H1 (cell line): ENCODE data around the gene SNW1. TPM values are rescaled to one million over a fixed set of nuclear protein-coding genes. Genes with fewer than 3 reads are reported as not detected.

ENCODE experiments used
- BACH1 ChIP-seq: IDR thresholded peaks from 2 replicates; pipeline ENCODE4 v1.6.1; 2012; ENCODE audit warnings: low read length, improper control_type of control experiment
- CHD2 ChIP-seq: IDR thresholded peaks from 2 replicates; pipeline ENCODE4 v1.6.1; 2012; ENCODE audit warnings: low read length, improper control_type of control experiment
- EP300 ChIP-seq, 2 experiments: IDR thresholded peaks; 1 replicate in 1 of 2; 2 replicates in 1 of 2; pipeline ENCODE4 v1.6.1; 2011 to 2012; ENCODE audit warnings: low read depth in 2 of 2, low read length in 2 of 2, mild to moderate bottlenecking in 2 of 2, borderline replicate concordance in 1 of 2, inconsistent platforms in 1 of 2, moderate library complexity in 1 of 2
- RXRA ChIP-seq: IDR thresholded peaks from 2 replicates; pipeline ENCODE4 v1.6.1; 2011; ENCODE audit warnings: low read depth, mild to moderate bottlenecking, low read length, moderate library complexity; ENCODE audit not compliant: insufficient read depth
- SP2 ChIP-seq: IDR thresholded peaks from 2 replicates; pipeline ENCODE4 v1.6.1; 2012; ENCODE audit warnings: mild to moderate bottlenecking, low read length, inconsistent platforms
- polyA plus RNA-seq, 7 experiments: library from polyadenylated mRNA; depleted of rRNA in 3 of 7; stranded (reverse) in 5 of 7; unstranded in 2 of 7; fragments of >200 nt in 5 of 7; fragments of 200-250 nt in 2 of 7; gene quantifications; 1 replicate in 5 of 7; 2 replicates in 1 of 7; 4 replicates in 1 of 7; pipeline versions ENCODE4 v1.2.1 to v1.2.3, GENCODE V29; 2011 to 2013; ENCODE audit warnings: missing spikeins in 2 of 7, mixed read lengths in 2 of 7
- total RNA-seq: library from RNA; stranded (reverse); fragmentation: NEBNext Ultra II Directional; extraction: Animal tissue kit (Norgen Biotek cat#: 25700); gene quantifications from 2 replicates; pipeline ENCODE4 v1.2.1, GENCODE V29; 2021

The SNW1 gene
- total and polyA plus RNA-seq, 2 of the 8 experiments (the other 6 are each of a cell fraction or from before 2014, with no cell fraction given), result 13.2 to 79.2 TPM

- TF ChIP-seq SP2 (no peak), RXRA (no peak), CHD2 (no peak), EP300 (IDR thresholded peaks at IDR 0.05; ENCODE audit: borderline replicate concordance in 1 of 2, low read depth in 2 of 2, low read length in 2 of 2) (no peak), BACH1 (no peak)
These were observed 87.8 kb downstream of the SNW1 start (continued) for GRCh38 chr14:77673193-77673592.

Other genes with a start within 250 kb of the SNW1 start
- gene SPTLC2, start 144.5 kb downstream of the SNW1 start, total RNA-seq, result 31.8 and 35.1 TPM in 2 replicates
- 7.6 and 8.9 TPM in 2 replicates for gene SPTLC2, start 144.5 kb downstream of the SNW1 start, polyA plus RNA-seq (2011; rRNA removed)
- gene ALKBH1, start 53.1 kb downstream of the SNW1 start, total RNA-seq, result 19.9 and 20.0 TPM in 2 replicates
- 9.5 and 14.3 TPM in 2 replicates for gene ALKBH1, start 53.1 kb downstream of the SNW1 start, polyA plus RNA-seq (2011; rRNA removed)
- 356 and 383 TPM in 2 replicates for gene SLIRP, start 53.1 kb downstream of the SNW1 start, total RNA-seq
- gene SLIRP, start 53.1 kb downstream of the SNW1 start, polyA plus RNA-seq (2011; rRNA removed), result 255 and 374 TPM in 2 replicates
- gene ADCK1, start 39.0 kb upstream of the SNW1 start, total RNA-seq, result 11.0 and 11.5 TPM in 2 replicates
- 16.8 and 23.0 TPM in 2 replicates for gene ADCK1, start 39.0 kb upstream of the SNW1 start, polyA plus RNA-seq (2011; rRNA removed)